GM12801 (cell line): ENCODE results near the gene CEP85L.

Experiments used
- CTCF ChIP-seq: IDR thresholded peaks from one replicate; pipeline ENCODE4 v1.5.1; 2011; ENCODE audit warnings: control low read depth; ENCODE audit not compliant: insufficient read length; ENCODE audit errors: extremely low read depth

CEP85L gene

GRCh38 chr6:118630923-118631322, 20.5 kb downstream of the CEP85L start:
- no peak for TF ChIP-seq CTCF

- TF ChIP-seq CTCF, result no peak
Measured at GRCh38 chr6:118630067-118630466, 21.3 kb downstream of the CEP85L start.

DNA sequence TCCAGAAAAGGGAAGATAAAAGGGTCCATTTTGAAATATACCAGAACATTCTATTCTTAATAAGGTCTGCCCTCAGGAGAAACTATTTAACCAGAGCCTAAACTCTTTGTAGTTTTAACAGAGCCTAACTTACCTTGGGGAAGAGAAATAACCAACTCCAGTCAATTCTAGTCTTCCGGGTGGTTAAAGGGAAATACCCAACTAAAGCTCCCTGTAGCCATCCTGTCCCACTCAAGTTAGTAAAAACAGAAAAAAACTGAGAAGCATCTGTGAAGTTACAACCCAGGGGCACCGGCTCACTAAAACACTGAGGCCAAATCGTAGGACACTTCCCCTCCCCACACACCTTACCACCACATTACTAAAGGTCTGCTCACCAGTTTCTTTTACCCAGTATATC, 23.7 kb downstream of the CEP85L start:
- TF ChIP-seq CTCF, result no peak

- no peak for TF ChIP-seq CTCF
Measured at GRCh38 chr6:118625833-118626232, 25.6 kb downstream of the CEP85L start.

GRCh38 chr6:118621799-118622470, 29.5 kb downstream of the CEP85L start:
- TF ChIP-seq CTCF, result no peak

DNA sequence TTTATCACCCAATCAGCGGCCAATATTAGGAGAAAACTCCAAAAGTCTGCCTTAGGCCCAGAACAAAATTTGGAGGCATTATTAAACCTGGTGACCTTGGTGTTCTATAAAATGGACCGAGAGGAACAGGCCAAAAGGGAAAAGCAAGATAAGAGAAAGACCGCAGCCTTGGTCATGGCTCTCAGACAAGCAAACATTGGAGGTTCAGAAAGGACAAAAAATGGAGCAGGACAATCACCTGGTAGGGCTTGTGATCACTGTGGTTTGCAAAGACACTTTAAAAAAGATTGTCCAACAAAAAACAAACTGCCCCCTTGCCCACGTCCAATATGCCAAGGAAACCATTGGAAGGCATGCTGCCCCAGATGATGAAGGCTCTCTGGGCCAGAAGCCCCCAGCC, 31.2 kb downstream of the CEP85L start:
- TF ChIP-seq CTCF, result no peak

- no peak for TF ChIP-seq CTCF
Measured at GRCh38 chr6:118618676-118619377, 32.6 kb downstream of the CEP85L start.
